H1 (cell line): ENCODE measurements around the gene NACA. TPM values are rescaled to one million over a fixed set of nuclear protein-coding genes. Genes with fewer than 3 reads are reported as not detected.

Experiments
- CTCF ChIA-PET: fragments of 300-600 bp; sonication (Branson Sonifier 250); formaldehyde crosslinking; loops from one replicate; lab custom pipeline; 2021; ENCODE audit not compliant: partially characterized antibody; lab: Charles Lee
- POLR2A ChIA-PET: fragments of 300-600 bp; sonication (Branson Sonifier 250); formaldehyde crosslinking; loops from one replicate; lab custom pipeline; 2021; ENCODE audit warnings: inconsistent platforms; ENCODE audit not compliant: partially characterized antibody; lab: Charles Lee
- DNase-seq, 2 experiments: peaks; one replicate each; pipeline versions ENCODE4 v3.0.0 to v3.0.0-alpha.2; 2010 to 2022; ENCODE audit warnings: low spot score in 2 of 2, low read depth in 1 of 2, mixed read lengths in 1 of 2
- FAIRE-seq: peaks from 2 replicates; lab custom pipeline; 2011; peaks lifted over from hg19 to GRCh38; lab: Jason Lieb, UNC
- H2AFZ ChIP-seq: 2 replicates; pipeline ENCODE4 v1.8.1; 2012; ENCODE audit warnings: low read length, inconsistent platforms
- H2AK5ac ChIP-seq: 2 replicates; pipeline ENCODE4 v1.6.1; 2013; ENCODE audit warnings: low read depth, low read length
- H2BK120ac ChIP-seq: replicated peaks from 2 replicates; pipeline ENCODE3; 2013; ENCODE audit warnings: low read depth, low read length, inconsistent platforms
- H2BK12ac ChIP-seq: 2 replicates; pipeline ENCODE4 v1.6.1; 2013; ENCODE audit warnings: low read depth, low read length
- H2BK15ac ChIP-seq: 2 replicates; pipeline ENCODE4 v1.6.1; 2013; ENCODE audit warnings: low read length
- H2BK20ac ChIP-seq: 2 replicates; pipeline ENCODE4 v1.6.1; 2013; ENCODE audit warnings: low read length
- H2BK5ac ChIP-seq: 2 replicates; pipeline ENCODE4 v1.6.1; 2013; ENCODE audit warnings: low read depth, low read length
- H3K14ac ChIP-seq: 2 replicates; pipeline ENCODE4 v1.6.1; 2013; ENCODE audit warnings: inconsistent platforms; ENCODE audit not compliant: insufficient read length
- H3K18ac ChIP-seq: 2 replicates; pipeline ENCODE4 v1.6.1; 2013; ENCODE audit warnings: low read length; ENCODE audit errors: extremely low read depth
- H3K23ac ChIP-seq: 2 replicates; pipeline ENCODE4 v1.6.1; 2013; ENCODE audit warnings: inconsistent platforms; ENCODE audit not compliant: insufficient read length
- H3K23me2 ChIP-seq: 2 replicates; pipeline ENCODE4 v1.6.1; 2013; ENCODE audit warnings: low read depth, low read length
- H3K27ac ChIP-seq: 2 replicates; pipeline ENCODE4 v1.6.1; 2011; ENCODE audit warnings: low read depth, low read length, inconsistent platforms
- H3K27me3 ChIP-seq, 4 experiments: replicated peaks in 1 of 4; 1 replicate in 1 of 4; 2 replicates in 3 of 4; pipeline versions ENCODE4 v1.6.1 to v1.8.1; 2011 to 2013; ENCODE audit warnings: low read length in 3 of 4, mild to moderate bottlenecking in 3 of 4, inconsistent platforms in 2 of 4, mixed read lengths in 2 of 4, moderate library complexity in 1 of 4; ENCODE audit not compliant: control insufficient read depth in 3 of 4, insufficient read depth in 3 of 4; ENCODE audit errors: extremely low read depth in 1 of 4
- H3K36me3 ChIP-seq, 4 experiments: 2 replicates each; pipeline versions ENCODE4 v1.6.1 to v1.8.1; 2011 to 2013; ENCODE audit warnings: mild to moderate bottlenecking in 4 of 4, low read length in 3 of 4, moderate library complexity in 2 of 4, control low read depth in 1 of 4, inconsistent platforms in 1 of 4; ENCODE audit not compliant: insufficient read depth in 4 of 4, control insufficient read depth in 2 of 4
- H3K4ac ChIP-seq: replicated peaks from 2 replicates; pipeline ENCODE3; 2013; ENCODE audit warnings: low read length, low read depth, mixed read lengths, inconsistent platforms; ENCODE audit not compliant: insufficient read length
- H3K4me1 ChIP-seq, 4 experiments: replicated peaks in 1 of 4; 1 replicate in 1 of 4; 2 replicates in 3 of 4; pipeline versions ENCODE4 v1.6.1 to v1.8.1; 2011 to 2013; ENCODE audit warnings: low read length in 3 of 4, inconsistent platforms in 2 of 4, mixed read lengths in 1 of 4; ENCODE audit not compliant: insufficient read depth in 4 of 4, control insufficient read depth in 3 of 4
- H3K4me2 ChIP-seq, 2 experiments: 2 replicates each; pipeline versions ENCODE4 v1.6.1 to v1.8.1; 2011 to 2013; ENCODE audit warnings: low read depth in 2 of 2, low read length in 2 of 2, control low read depth in 1 of 2, inconsistent platforms in 1 of 2, mild to moderate bottlenecking in 1 of 2; ENCODE audit not compliant: insufficient read depth in 1 of 2
- H3K4me3 ChIP-seq, 4 experiments: fragments of 200-600, 300-600 bp in 1 of 4; sonication (generic), shearing (Covaris generic), sonication (Bioruptor Twin) in 1 of 4; 2 replicates each; pipeline versions ENCODE4 v1.5.1 to v1.8.1; 2011 to 2016; ENCODE audit warnings: low read length in 4 of 4, low read depth in 3 of 4, control low read depth in 2 of 4, inconsistent platforms in 2 of 4, mild to moderate bottlenecking in 2 of 4, mixed read lengths in 1 of 4, moderate library complexity in 1 of 4; ENCODE audit not compliant: insufficient read depth in 2 of 4; ENCODE audit errors: extremely low read depth in 1 of 4
- H3K56ac ChIP-seq: replicated peaks from 2 replicates; pipeline ENCODE3; 2013; ENCODE audit warnings: low read depth, mild to moderate bottlenecking, mixed read lengths, low read length, inconsistent platforms; ENCODE audit not compliant: insufficient read length
- H3K79me1 ChIP-seq: 2 replicates; pipeline ENCODE4 v1.6.1; 2013; ENCODE audit warnings: low read depth, low read length, control low read depth
- H3K79me2 ChIP-seq, 2 experiments: 2 replicates each; pipeline versions ENCODE4 v1.6.1 to v1.8.1; 2012 to 2013; ENCODE audit warnings: low read length in 2 of 2, mild to moderate bottlenecking in 2 of 2, inconsistent platforms in 1 of 2; ENCODE audit not compliant: insufficient read depth in 2 of 2, control insufficient read depth in 1 of 2
- H3K9ac ChIP-seq, 4 experiments: replicated peaks in 1 of 4; 1 replicate in 1 of 4; 2 replicates in 3 of 4; pipeline versions ENCODE4 v1.6.1 to v1.8.1; 2011 to 2013; ENCODE audit warnings: low read depth in 3 of 4, low read length in 3 of 4, control low read depth in 2 of 4, mild to moderate bottlenecking in 2 of 4, moderate library complexity in 2 of 4, inconsistent platforms in 1 of 4; ENCODE audit errors: extremely low read depth in 1 of 4
- H3K9me3 ChIP-seq, 2 experiments: 2 replicates each; pipeline versions ENCODE4 v1.6.1 to v1.8.1; 2012 to 2013; ENCODE audit warnings: mild to moderate bottlenecking in 2 of 2, moderate library complexity in 2 of 2, control low read depth in 1 of 2, inconsistent platforms in 1 of 2, low read depth in 1 of 2, low read length in 1 of 2, mixed read lengths in 1 of 2; ENCODE audit not compliant: insufficient read depth in 2 of 2
- H4K20me1 ChIP-seq, 2 experiments: replicated peaks in 1 of 2; 2 replicates each; pipeline versions ENCODE3 to v1.8.1; 2011 to 2013; ENCODE audit warnings: inconsistent platforms in 2 of 2, low read length in 2 of 2, mild to moderate bottlenecking in 1 of 2; ENCODE audit not compliant: insufficient read depth in 2 of 2, control insufficient read depth in 1 of 2
- H4K5ac ChIP-seq: 2 replicates; pipeline ENCODE4 v1.6.1; 2013; ENCODE audit warnings: low read length, low read depth, mixed read lengths, inconsistent platforms; ENCODE audit not compliant: insufficient read length
- H4K8ac ChIP-seq: 2 replicates; pipeline ENCODE4 v1.8.0; 2013; ENCODE audit warnings: mild to moderate bottlenecking, moderate library complexity, low read length, inconsistent platforms; ENCODE audit not compliant: insufficient read depth; ENCODE audit errors: extremely low read depth
- H4K91ac ChIP-seq: replicated peaks from 2 replicates; pipeline ENCODE3; 2013; ENCODE audit warnings: low read length, mixed read lengths, inconsistent platforms; ENCODE audit not compliant: insufficient read length
- ASH2L ChIP-seq: fragments of 200-600, 300-600 bp; sonication (generic); IDR thresholded peaks from one replicate; pipeline ENCODE4 v1.7.1; 2017; ENCODE audit warnings: low read length
- BACH1 ChIP-seq: IDR thresholded peaks from 2 replicates; pipeline ENCODE4 v1.6.1; 2012; ENCODE audit warnings: low read length, improper control_type of control experiment
- CBX5 ChIP-seq: fragments of 300-800, 300-1000 bp; sonication (generic); IDR thresholded peaks from 2 replicates; pipeline ENCODE4 v1.7.1; 2016; ENCODE audit warnings: antibody characterized with exemption, low read length, low read depth
- CEBPB ChIP-seq: IDR thresholded peaks from 2 replicates; pipeline ENCODE4 v1.6.1; 2012; ENCODE audit warnings: low read depth, low read length
- EGR1 ChIP-seq: IDR thresholded peaks from 2 replicates; pipeline ENCODE4 v1.6.1; 2011; ENCODE audit warnings: low read depth, low read length, borderline replicate concordance
- EZH2 ChIP-seq: fragments of 200-600 bp; sonication (generic); IDR thresholded peaks from 2 replicates; pipeline ENCODE4 v1.7.1; 2012; ENCODE audit warnings: low read depth, mild to moderate bottlenecking, moderate library complexity, low read length, inconsistent platforms; ENCODE audit not compliant: severe bottlenecking
- FOSL1 ChIP-seq: IDR thresholded peaks from 2 replicates; pipeline ENCODE4 v1.6.1; 2011; ENCODE audit warnings: mild to moderate bottlenecking, low read depth, low read length, moderate library complexity; ENCODE audit not compliant: insufficient read depth
- HDAC6 ChIP-seq: IDR thresholded peaks from one replicate; pipeline ENCODE4 v1.7.1; 2012; ENCODE audit warnings: low read depth, mild to moderate bottlenecking, inconsistent platforms, low read length, moderate library complexity
- JUND ChIP-seq: IDR thresholded peaks from 2 replicates; pipeline ENCODE4 v1.6.1; 2011; ENCODE audit warnings: mild to moderate bottlenecking, improper control_type of control experiment, low read length
- MAX ChIP-seq: IDR thresholded peaks from 2 replicates; pipeline ENCODE4 v1.6.1; 2012; ENCODE audit warnings: inconsistent platforms
- POU5F1 ChIP-seq: IDR thresholded peaks from 2 replicates; pipeline ENCODE4 v1.6.1; 2011; ENCODE audit warnings: low read depth, mild to moderate bottlenecking, low read length, moderate library complexity
- RBBP5 ChIP-seq: IDR thresholded peaks from 2 replicates; pipeline ENCODE4 v1.7.1; 2012; ENCODE audit warnings: low read depth, mild to moderate bottlenecking, inconsistent platforms, low read length, moderate library complexity, borderline replicate concordance
- RFX5 ChIP-seq: IDR thresholded peaks from 2 replicates; pipeline ENCODE4 v1.6.1; 2011; ENCODE audit warnings: low read depth, low read length, improper control_type of control experiment, borderline replicate concordance
- TCF12 ChIP-seq: IDR thresholded peaks from 2 replicates; pipeline ENCODE4 v1.6.1; 2011; ENCODE audit warnings: low read depth, mild to moderate bottlenecking, low read length
- YY1 ChIP-seq: IDR thresholded peaks from 2 replicates; pipeline ENCODE4 v1.6.1; 2011; ENCODE audit warnings: low read depth, mild to moderate bottlenecking, low read length
- polyA plus RNA-seq, 7 experiments: library from polyadenylated mRNA; depleted of rRNA in 3 of 7; stranded (reverse) in 5 of 7; unstranded in 2 of 7; fragments of >200 nt in 5 of 7; fragments of 200-250 nt in 2 of 7; gene quantifications; 1 replicate in 5 of 7; 2 replicates in 1 of 7; 4 replicates in 1 of 7; pipeline versions ENCODE4 v1.2.1 to v1.2.3, GENCODE V29; 2011 to 2013; ENCODE audit warnings: missing spikeins in 2 of 7, mixed read lengths in 2 of 7
- total RNA-seq: library from RNA; stranded (reverse); fragmentation: NEBNext Ultra II Directional; extraction: Animal tissue kit (Norgen Biotek cat#: 25700); gene quantifications from 2 replicates; pipeline ENCODE4 v1.2.1, GENCODE V29; 2021

The NACA gene
- total and polyA plus RNA-seq, 2 of the 8 experiments (the other 6 are each of a cell fraction or from before 2014, with no cell fraction given) = 511 to 1,063 TPM

GRCh38 chr12:56749853-56750252 lies 24.8 kb upstream of the NACA start:
- H3K27ac ChIP-seq = no peak overlapping the region
- no peaks in the 10 kb centered on the region for H3K9me3 ChIP-seq
- H3K79me1 ChIP-seq = no peaks in the 10 kb centered on the region
- H2BK20ac ChIP-seq = no peak overlapping the region
- no peak overlapping the region for H2BK12ac ChIP-seq
- H3K14ac ChIP-seq = no peak overlapping the region
- H2AFZ ChIP-seq = no peak overlapping the region
- DNase-seq (no peak), FAIRE-seq (no peak)
- peaks cover 0 to 4% (median 0%) of the 10 kb centered on the region in 4 experiments; a peak in 2 of 7 replicates for H3K4me1 ChIP-seq
- no peak overlapping the region for H2BK5ac ChIP-seq
- no peak overlapping the region for H2AK5ac ChIP-seq
- no peak overlapping the region for H3K56ac ChIP-seq
- no peak overlapping the region for H4K91ac ChIP-seq
- ChIA-PET CTCF (interaction anchor here (1.0 to 1.6 kb wide), 3 partner anchors 11 to 253 kb away, joined by 4 to 5 read pairs (median 5); no protein-coding TSS in a partner anchor), POLR2A (interaction anchor here (0.9 to 43.7 kb wide), 3 partner anchors 9 to 51 kb away, joined by 3 to 1406 read pairs (median 23); partner anchors contain the start of gene PTGES3)
- H3K36me3 ChIP-seq = peaks cover 4 to 46% (median 27%) of the 10 kb centered on the region in 4 experiments
- H4K8ac ChIP-seq = no peak overlapping the region
- H2BK15ac ChIP-seq = no peak overlapping the region
- no peak overlapping the region for H3K4ac ChIP-seq
- no peak overlapping the region for H3K9ac ChIP-seq
- no peak overlapping the region for H4K5ac ChIP-seq
- no peak overlapping the region for H2BK120ac ChIP-seq
- H3K4me3 ChIP-seq = no peak overlapping the region
- H3K23ac ChIP-seq = no peak overlapping the region
- H3K23me2 ChIP-seq = peaks cover 7% of the 10 kb centered on the region
- H4K20me1 ChIP-seq = peaks cover 0 to 3% of the 10 kb centered on the region in 2 experiments
- H3K18ac ChIP-seq = no peak overlapping the region
- H3K79me2 ChIP-seq = peaks cover 0 to 10% of the 10 kb centered on the region in 2 experiments; a peak in 2 of 4 replicates
- H3K27me3 ChIP-seq = no peaks in the 10 kb centered on the region
- H3K4me2 ChIP-seq = no peak overlapping the region
- TF ChIP-seq TCF12 = no peak
- no peak for TF ChIP-seq YY1
- no peak for TF ChIP-seq RBBP5
- TF ChIP-seq BACH1 = no peak
- TF ChIP-seq ASH2L = no peak
- TF ChIP-seq EZH2 = no peak
- TF ChIP-seq EGR1 = no peak
- TF ChIP-seq RFX5 = no peak
- no peak for TF ChIP-seq FOSL1
- no peak for TF ChIP-seq HDAC6
- TF ChIP-seq JUND = no peak
- no peak for TF ChIP-seq MAX
- TF ChIP-seq CEBPB = no peak
- no peak for TF ChIP-seq CBX5
- no peak for TF ChIP-seq POU5F1
